Islet of Langerhans (tissue), 1 donor: Measurements from ENCODE around the gene PRSS38.
"Not testable (repeated sequence)": the region's sequence is repeated elsewhere in the genome, so short reads cannot be mapped to it uniquely, and the experiment has no call there.

Source experiments
- FAIRE-seq: peaks from one replicate; lab custom pipeline; 2011; peaks lifted over from hg19 to GRCh38; lab: Jason Lieb, UNC

The PRSS38 gene

DNA sequence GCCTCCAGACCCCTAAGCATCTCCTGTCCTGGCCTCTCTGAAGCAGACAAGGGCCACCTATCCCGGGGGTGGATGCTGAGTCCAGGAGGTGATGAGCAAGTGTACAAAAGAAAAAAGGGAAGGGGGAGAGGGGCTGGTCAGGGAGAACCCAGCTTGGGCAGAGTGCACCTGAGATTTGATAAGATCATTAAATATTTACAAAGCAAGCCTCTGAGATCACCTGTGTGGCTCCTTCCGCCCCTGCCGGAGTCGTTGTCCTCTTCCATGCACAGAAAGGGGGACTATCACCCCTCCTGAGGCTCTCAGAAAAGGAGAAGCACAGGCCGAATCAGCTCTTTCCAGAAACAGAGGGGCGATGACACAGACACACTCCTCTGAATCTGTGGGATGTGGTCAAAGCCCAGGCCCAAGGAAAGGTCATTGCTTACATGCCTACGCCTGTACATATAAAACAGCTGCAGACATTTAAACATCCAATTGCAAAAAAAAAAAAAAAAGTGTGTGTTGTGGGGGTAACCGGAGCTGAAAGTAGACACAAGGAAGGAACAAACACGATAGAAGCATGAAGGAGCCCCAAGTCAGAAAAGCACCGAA is 30.9 kb downstream of the PRSS38 start:
- FAIRE-seq = no peak

DNA sequence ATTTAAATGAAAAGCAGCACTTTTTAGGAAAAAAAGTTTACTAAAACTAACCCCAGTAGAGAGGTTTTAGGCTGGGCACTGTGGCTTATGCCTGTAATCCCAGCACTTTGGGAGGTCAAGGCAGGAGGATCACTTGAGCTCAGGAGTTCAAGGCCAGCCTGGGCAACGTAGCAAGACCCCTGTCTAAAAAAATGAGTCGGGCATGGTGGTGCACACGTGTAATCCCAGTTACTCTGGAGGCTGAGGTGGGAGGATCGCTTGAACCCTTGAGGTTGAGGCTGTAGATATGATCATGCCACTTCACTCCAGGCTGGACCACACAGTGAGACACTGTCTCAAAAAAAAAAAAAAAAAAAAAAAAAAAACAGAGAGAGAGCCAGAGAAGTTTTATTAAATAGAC is 31.6 kb downstream of the PRSS38 start:
- not testable (repeated sequence) for FAIRE-seq

DNA sequence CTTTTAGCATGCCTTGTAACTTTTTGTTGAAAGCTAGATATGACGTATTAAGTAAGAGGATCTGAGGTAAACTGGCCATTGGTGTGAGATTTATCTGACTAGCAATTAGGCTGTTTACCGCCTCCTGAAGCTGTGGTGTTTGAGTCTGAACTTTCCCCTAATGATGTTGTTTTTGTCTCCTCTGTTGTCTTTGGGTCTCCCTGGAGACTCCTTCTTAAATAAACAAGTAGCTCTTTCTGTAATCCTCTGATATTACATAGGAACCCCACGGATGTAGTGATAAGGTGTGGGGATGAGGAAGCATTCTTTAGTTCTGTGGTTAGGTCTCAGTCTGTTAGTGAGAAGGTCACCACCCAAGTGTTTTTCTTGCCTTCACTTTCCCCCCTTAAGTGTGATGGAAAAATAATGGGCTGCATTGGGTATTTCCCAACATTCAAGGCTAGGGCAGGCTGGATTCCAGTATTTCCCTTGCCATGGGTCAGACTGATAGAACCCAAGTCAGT is 33.0 kb downstream of the PRSS38 start:
- FAIRE-seq = no peak

- FAIRE-seq = no peak
Observed at GRCh38 chr1:227849251-227849650, 33.8 kb downstream of the PRSS38 start.

DNA sequence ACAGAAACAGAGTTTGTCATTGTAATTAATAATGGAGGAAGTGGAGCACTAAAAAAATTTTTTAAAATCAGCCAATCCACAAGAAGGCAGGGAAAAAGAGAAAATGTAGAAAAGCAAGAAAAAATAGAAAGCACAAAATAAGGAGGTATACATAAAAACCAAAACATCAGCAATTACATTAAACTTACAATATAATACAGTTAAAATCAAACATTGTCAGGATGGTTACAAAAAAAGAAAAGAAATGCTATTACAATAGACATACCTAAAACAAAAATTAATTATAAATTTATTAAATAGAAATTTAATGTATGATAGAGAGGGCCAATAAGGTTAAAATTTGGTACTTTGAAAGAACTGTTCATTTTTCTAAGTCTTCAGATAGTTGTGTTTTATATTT is 38.7 kb downstream of the PRSS38 start:
- no peak for FAIRE-seq

DNA sequence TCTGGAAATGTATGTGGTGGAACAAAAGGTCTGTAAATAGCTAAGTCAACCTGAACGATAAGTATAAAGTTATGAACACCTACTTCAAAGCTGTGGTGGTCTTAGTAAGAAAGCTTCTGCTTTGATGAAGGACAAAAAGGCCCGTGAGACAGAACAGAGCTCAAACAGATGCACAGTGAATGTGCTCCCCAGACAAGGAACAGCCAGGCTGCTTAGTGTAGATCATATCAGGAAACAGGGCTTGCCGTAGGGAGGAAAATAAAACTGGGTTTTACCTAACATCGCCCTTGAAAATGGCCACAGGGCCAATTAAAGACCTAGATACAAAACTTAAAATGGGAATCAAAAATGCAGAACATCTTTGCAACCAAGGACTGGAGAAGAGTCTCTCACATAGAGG is 40.2 kb downstream of the PRSS38 start:
- no peak for FAIRE-seq

DNA sequence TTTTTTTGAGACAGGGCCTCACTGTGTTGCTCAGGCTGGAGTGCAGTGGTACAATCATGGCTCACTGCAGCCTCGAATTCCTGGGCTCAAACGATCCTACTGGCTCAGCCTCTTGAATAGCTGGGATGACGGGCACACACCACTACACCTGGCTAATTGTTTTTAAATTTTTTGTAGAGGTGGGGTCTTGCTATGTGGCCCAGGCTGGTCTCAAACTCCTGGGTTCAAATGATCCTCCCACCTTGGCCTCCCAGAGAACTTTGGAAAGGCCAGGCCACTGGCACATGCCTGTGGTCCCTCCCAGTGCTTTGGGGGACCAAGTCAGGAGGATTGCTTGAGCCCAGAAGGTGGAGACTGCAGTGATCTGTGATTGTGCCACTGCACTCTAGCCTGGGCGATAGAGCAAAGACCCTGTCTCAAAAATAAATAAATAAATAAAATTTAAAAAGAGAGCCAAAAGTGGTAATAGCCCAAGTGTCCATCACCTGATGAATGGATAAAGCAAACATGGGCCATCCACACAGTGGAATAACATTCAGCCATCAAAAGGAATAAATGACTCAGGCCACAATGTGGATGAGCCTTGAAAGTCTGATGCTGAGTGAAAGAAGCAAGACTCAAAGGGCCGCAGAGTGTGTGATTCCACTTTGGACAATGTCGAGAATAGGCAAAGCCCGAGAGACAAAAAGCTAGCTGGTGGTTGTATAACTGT is 40.8 kb downstream of the PRSS38 start:
- FAIRE-seq = no peak

DNA sequence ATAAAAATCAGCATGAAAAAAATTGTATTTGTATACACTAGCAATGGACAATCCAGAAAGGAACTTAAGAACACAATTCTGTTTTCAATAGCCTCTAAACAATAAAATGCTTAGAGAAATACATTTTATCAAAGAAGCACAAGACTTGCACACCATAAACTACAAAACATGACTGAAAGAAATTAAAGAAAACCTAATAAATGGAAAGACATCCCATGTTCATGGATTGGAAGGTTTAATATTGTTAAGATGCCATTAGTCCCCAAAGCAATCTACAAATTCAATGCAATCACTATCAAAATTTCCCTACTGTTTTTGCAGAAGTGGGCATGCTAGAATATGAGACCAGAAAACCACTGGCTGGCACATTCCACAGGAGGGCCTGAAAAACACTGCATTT is 49.4 kb downstream of the PRSS38 start:
- no peak for FAIRE-seq

DNA sequence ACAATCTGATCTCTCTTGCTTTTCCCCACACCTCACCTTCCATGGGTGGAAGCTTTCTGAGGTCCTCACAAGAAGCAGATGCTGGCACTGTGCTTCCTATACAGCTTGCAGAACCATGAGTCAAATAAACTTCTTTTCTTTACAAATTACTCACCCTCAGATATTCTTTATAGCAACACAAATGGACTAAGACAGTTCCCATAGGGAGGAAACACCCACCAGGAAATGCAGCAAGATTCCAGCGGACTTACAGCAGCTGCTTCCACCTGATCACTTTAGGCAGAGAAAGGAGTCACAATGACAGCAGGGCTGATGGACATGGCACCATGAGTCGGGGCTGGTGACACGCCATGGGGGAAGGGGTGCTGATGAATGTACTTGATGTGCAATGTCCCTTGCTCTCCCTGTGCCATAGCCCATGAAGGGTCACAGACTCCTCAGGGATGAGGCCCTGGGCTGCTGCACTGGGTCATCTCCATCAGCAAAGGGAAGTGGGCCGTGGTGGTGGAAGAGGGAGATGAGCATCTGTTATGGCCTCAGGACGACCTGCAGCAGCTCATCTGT is 53.9 kb downstream of the PRSS38 start:
- FAIRE-seq = no peak

DNA sequence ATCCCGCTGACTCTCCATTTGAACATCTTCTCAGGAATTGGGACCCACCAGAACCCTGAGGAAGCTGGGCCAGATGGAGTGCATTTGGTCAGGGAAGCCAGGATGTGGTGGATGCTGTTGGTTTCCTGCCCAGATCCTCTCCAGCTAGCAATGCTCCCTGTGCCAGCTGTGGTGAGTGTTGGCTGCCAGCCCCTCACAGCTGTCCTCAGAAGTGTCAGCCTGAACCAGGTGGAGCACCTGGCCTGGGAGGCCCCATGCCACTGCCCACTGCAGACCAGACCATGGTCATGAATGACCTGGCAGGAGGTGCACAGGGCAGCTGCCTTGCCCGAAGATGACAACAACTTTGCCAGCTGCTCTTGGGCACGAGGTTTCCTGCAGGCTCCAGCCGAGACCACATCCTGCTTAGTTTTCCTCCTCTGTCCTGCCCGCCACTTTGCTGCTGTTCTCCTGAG is 54.4 kb downstream of the PRSS38 start:
- FAIRE-seq = no peak

DNA sequence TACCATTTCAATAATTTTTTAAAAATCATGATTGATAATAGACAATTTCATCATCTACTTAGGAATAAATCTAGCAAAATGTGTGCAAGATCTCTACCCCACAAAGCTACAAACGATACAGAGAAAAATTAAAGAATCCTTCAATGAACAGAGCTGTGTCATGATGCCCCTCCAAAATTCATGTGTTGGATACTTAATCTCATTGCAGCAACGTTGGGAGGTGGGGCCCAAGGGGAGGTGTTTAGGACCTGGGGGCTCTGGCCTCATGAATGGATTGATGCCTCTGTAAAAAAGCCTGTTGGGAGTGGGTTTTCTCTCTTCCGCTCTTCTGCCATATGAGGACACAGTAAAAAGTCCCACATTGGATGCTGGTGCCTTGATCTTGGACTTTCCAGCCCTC is 54.9 kb downstream of the PRSS38 start:
- FAIRE-seq = no peak

DNA sequence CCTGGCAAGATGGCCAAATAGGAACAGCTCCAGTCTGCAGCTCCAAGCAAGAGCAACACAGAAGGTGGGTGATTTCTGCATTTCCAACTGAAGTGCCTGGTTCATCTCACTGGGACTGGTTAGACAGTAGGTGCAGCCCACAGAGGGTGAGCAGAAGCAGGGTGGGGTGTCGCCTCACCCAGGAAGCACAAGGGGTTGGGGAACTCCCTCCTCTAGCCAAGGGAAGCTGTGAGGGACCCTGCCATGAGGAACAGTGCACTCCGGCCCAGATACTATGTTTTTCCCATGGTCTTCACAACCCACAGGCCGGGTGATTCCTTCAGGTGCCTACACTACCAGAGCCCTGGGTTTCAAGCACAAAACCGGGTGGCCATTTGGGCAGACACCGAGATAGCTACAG is 56.4 kb downstream of the PRSS38 start:
- not testable (repeated sequence) for FAIRE-seq

- FAIRE-seq = not testable (repeated sequence)
Observed at GRCh38 chr1:227877810-227878209, 62.3 kb downstream of the PRSS38 start.

GRCh38 chr1:227880342-227880924 is 65.0 kb downstream of the PRSS38 start:
- FAIRE-seq = no peak

DNA sequence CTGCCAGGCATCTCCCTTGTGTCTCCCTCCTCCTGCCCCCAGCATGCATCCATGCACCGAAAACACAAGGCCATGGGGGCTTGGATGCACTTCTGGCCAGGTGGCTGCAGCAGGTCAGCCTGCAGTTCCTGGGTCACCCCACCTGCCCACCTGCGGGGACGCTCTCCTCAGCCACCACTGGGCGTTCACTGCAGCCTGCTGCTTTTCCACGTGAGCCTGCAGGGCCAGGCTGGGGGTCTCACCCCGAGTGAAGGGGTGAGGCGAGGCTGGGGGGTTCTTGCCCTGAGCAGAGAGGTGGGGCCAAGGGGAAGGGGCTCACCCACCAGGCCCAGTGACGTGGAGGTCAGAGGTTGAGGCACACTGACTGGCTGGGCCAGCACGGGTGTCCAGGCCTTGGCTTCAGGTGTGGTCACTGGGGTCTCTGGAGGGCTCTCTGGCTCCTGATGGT is 67.6 kb downstream of the PRSS38 start:
- no peak for FAIRE-seq

- FAIRE-seq = no peak
Observed at GRCh38 chr1:227883641-227884301, 68.3 kb downstream of the PRSS38 start.

DNA sequence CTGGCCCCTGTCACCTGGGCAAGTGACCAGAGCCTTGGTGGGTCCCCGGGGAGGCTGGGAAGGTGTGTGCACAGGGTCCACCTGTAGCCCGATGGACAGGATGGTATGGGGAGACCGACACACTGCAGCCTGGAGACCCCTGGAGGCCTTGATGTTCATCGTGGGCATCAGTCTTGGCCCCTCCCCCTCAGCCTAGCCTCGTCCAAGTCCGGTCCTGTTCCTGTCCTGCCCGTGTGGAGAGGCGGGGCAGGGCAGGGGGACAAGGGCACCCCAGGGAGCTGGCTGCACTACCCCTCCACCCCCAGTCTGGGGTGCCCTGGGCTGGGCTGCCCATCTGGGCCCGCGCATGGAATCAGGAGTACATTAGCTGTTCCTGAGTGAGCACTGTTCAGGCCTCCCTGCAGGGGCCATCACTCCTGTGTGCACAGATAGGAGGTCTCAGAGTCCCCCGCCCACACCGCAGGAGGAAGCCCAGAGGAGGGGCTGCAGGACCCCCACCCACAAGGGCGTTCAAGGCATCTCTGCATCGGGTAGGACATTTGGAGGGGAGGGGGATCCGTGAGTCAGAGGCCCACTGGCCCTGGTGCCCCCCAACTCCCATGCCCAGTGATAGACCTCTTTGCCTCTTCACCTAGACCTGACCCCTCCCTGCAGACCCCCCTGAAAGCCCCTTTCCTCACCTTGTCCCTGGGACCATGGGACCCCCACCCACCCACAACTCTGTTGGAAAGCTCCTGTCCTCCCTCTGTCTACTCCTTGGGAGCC is 69.1 kb downstream of the PRSS38 start:
- no peak for FAIRE-seq

- FAIRE-seq = no peak
Observed at GRCh38 chr1:227885135-227885647, 69.7 kb downstream of the PRSS38 start.

DNA sequence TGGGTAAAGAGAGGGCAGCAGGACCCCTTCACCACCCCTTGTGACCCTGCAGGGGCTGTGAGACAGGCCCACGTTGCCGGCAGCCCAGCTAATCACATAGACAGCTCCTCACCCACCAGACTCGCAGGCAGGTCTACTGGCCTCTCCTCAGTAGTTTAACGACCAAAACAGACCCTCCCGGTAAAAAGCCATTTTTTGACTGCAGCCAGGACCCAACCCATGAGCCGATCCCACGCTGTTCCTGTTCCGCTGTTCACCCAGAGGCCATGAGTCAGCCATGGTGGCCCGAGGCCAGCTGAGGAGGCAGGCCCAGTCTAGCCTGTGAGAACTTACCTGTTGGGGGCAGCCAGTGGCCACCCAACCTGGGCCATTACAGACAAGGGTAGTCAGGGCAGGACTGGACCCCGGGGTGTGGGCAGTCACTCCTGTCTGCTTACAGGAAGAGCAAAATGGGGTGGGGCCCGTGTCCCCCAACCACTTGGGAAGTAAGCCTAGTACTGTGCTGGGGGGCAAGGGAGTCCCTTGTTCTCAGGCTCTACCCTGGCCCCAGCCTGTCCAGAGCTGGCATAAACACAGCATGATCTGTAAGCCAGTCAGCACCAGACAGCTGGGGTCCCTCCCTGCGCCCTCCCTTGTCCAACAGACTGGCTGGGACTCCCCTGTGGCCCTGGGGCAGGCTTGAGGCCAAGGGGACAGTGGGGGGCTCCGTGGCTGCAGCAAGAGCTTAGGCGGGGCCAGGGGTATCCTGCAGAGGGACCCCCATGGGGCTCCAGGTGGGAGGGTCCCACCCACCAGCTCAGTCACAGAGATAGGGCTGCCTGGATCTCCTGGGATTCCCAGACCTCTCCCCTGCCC is 70.4 kb downstream of the PRSS38 start:
- no peak for FAIRE-seq

DNA sequence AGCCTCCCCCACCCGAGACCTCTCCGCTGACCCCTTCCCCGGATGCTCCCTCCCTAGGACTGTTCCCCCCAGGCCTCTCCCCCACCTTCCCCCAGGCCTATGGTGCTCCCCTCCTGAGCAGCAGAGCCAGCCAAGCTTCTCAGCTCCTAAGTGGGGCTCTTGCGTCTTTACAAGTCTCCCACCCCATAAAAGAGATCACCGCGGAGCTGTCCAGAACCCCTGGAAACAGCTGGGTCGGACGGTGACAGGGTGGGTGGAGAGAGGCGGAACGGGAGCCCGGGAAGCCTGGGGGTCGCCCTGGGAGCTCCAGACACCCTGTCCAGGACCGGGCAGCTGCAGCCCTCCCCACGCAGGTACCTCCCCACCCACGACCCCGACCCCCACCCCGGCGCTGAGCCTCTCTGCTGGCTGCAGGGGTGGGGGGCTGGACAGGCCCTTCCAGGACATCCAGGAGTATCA is 71.1 kb downstream of the PRSS38 start:
- FAIRE-seq = no peak
